Astrocyte (in vitro differentiated cells and primary cell): Measurements from ENCODE around the gene MAP1LC3B. TPM values are rescaled to one million over a fixed set of nuclear protein-coding genes. Genes with fewer than 3 reads are reported as not detected.
"Not testable (repeated sequence)": the region's sequence is repeated elsewhere in the genome, so short reads cannot be mapped to it uniquely, and the experiment has no call there.

Experiments
- DNase-seq: peaks from one replicate; pipeline ENCODE4 v3.0.0-alpha.2; 2010; ENCODE audit warnings: low read depth
- FAIRE-seq: peaks from 2 replicates; lab custom pipeline; 2011; peaks lifted over from hg19 to GRCh38; lab: Jason Lieb, UNC
- H2AFZ ChIP-seq: 2 replicates; pipeline ENCODE4 v1.6.0; 2012; ENCODE audit warnings: low read depth, low read length, inconsistent platforms
- H3K27ac ChIP-seq: 2 replicates; pipeline ENCODE4 v1.5.1; 2011; ENCODE audit warnings: low read depth, low read length, inconsistent platforms
- H3K27me3 ChIP-seq: 2 replicates; pipeline ENCODE4 v1.6.0; 2011; ENCODE audit warnings: low read length, inconsistent platforms; ENCODE audit not compliant: insufficient read depth
- H3K36me3 ChIP-seq: 2 replicates; pipeline ENCODE4 v1.5.1; 2011; ENCODE audit warnings: low read length, inconsistent platforms; ENCODE audit not compliant: insufficient read depth
- H3K4me1 ChIP-seq: 2 replicates; pipeline ENCODE4 v1.5.1; 2011; ENCODE audit warnings: low read length, inconsistent platforms; ENCODE audit not compliant: insufficient read depth
- H3K4me2 ChIP-seq: 2 replicates; pipeline ENCODE4 v1.6.0; 2012; ENCODE audit warnings: low read length, inconsistent platforms
- H3K4me3 ChIP-seq: 2 replicates; pipeline ENCODE4 v1.5.1; 2011; ENCODE audit warnings: low read depth, mild to moderate bottlenecking, low read length, inconsistent platforms; ENCODE audit not compliant: insufficient read depth
- H3K79me2 ChIP-seq: 2 replicates; pipeline ENCODE4 v1.6.0; 2012; ENCODE audit warnings: mild to moderate bottlenecking, low read length, inconsistent platforms; ENCODE audit not compliant: insufficient read depth
- H3K9ac ChIP-seq: 2 replicates; pipeline ENCODE4 v1.6.0; 2012; ENCODE audit warnings: mild to moderate bottlenecking, low read length, inconsistent platforms
- H3K9me3 ChIP-seq: 2 replicates; pipeline ENCODE4 v1.5.1; 2012; ENCODE audit warnings: low read depth, mild to moderate bottlenecking, low read length, inconsistent platforms; ENCODE audit not compliant: insufficient read depth
- H4K20me1 ChIP-seq: 2 replicates; pipeline ENCODE4 v1.6.0; 2012; ENCODE audit warnings: low read length, inconsistent platforms; ENCODE audit not compliant: insufficient read depth
- H3K27ac Mint-ChIP-seq: one replicate; pipeline ENCODE4 v1.8.0; 2021; ENCODE audit warnings: mild to moderate bottlenecking, mixed read lengths; ENCODE audit not compliant: unreplicated experiment
- H3K27me3 Mint-ChIP-seq: one replicate; pipeline ENCODE4 v1.8.0; 2021; ENCODE audit warnings: low read depth, mixed read lengths; ENCODE audit not compliant: unreplicated experiment
- H3K36me3 Mint-ChIP-seq: one replicate; pipeline ENCODE4 v1.8.0; 2021; ENCODE audit warnings: low read depth, mixed read lengths; ENCODE audit not compliant: unreplicated experiment
- H3K4me1 Mint-ChIP-seq: one replicate; pipeline ENCODE4 v1.8.0; 2021; ENCODE audit warnings: low read depth, mixed read lengths; ENCODE audit not compliant: unreplicated experiment
- H3K4me3 Mint-ChIP-seq: one replicate; pipeline ENCODE4 v1.8.0; 2021; ENCODE audit warnings: mild to moderate bottlenecking, moderate library complexity, mixed read lengths; ENCODE audit not compliant: unreplicated experiment
- H3K9me3 Mint-ChIP-seq: one replicate; pipeline ENCODE4 v1.8.0; 2021; ENCODE audit warnings: mild to moderate bottlenecking, mixed read lengths; ENCODE audit not compliant: unreplicated experiment
- CTCF ChIP-seq: IDR thresholded peaks from 2 replicates; pipeline ENCODE4 v1.5.1; 2011; ENCODE audit warnings: low read depth, mild to moderate bottlenecking, inconsistent platforms, low read length, moderate library complexity; ENCODE audit not compliant: insufficient read depth
- EZH2 ChIP-seq: IDR thresholded peaks from 2 replicates; pipeline ENCODE4 v1.6.1; 2012; ENCODE audit warnings: mild to moderate bottlenecking, low read length, inconsistent platforms; ENCODE audit not compliant: insufficient read depth
- total RNA-seq: library from RNA; stranded (reverse); gene quantifications from 2 replicates; pipeline ENCODE4 v1.2.1, GENCODE V29; 2021

The MAP1LC3B gene
- total RNA-seq, 1 donor from 2014 or later, result 221 TPM

GRCh38 chr16:87383505-87384161, 8.5 kb upstream of the MAP1LC3B start, which contains the start of gene FBXO31:
Gene FBXO31, minus strand, starts transcription at chr16:87383776. Its CDS starts 32 bp downstream, at chr16:87383744.
- no peaks in the 10 kb centered on the region for H3K36me3 ChIP-seq
- peak within 1 kb of the TSS; percentile 87 for H3K4me3 Mint-ChIP-seq
- H3K27me3 Mint-ChIP-seq, result no peaks in the 10 kb centered on the region
- H3K36me3 Mint-ChIP-seq, result peaks cover 4% of the 10 kb centered on the region
- peaks cover 36% of the 10 kb centered on the region for H4K20me1 ChIP-seq
- peak within 1 kb of the TSS; percentile 85 for H3K9ac ChIP-seq
- H3K4me1 ChIP-seq, result peaks cover 31% of the 10 kb centered on the region
- FAIRE-seq (no peak), DNase-seq (peak; percentile 80)
- H3K27me3 ChIP-seq, result no peaks in the 10 kb centered on the region
- H3K9me3 ChIP-seq, result no peaks in the 10 kb centered on the region
- peak within 1 kb of the TSS; percentile 74 for H3K27ac ChIP-seq
- peak within 1 kb of the TSS; percentile 96 for H3K4me2 ChIP-seq
- peaks cover 43% of the 10 kb centered on the region for H3K79me2 ChIP-seq
- H3K4me1 Mint-ChIP-seq, result peaks cover 37% of the 10 kb centered on the region
- H3K27ac Mint-ChIP-seq, result peak within 1 kb of the TSS; percentile 80
- peak within 1 kb of the TSS; percentile 72 for H3K4me3 ChIP-seq
- H3K9me3 Mint-ChIP-seq, result no peaks in the 10 kb centered on the region
- peak within 1 kb of the TSS; percentile 88 for H2AFZ ChIP-seq
- no peak for TF ChIP-seq CTCF

GRCh38 chr16:87384162-87384874, 7.8 kb upstream of the MAP1LC3B start:
- peaks cover 37% of the 10 kb centered on the region for H3K79me2 ChIP-seq
- FAIRE-seq (no peak), DNase-seq (no peak)
- peaks cover 31% of the 10 kb centered on the region for H3K4me1 ChIP-seq
- H3K27me3 Mint-ChIP-seq, result no peaks in the 10 kb centered on the region
- peaks cover 39% of the 10 kb centered on the region for H3K4me1 Mint-ChIP-seq
- H3K4me2 ChIP-seq, result peak overlapping the region; percentile 96
- H3K27ac ChIP-seq, result peak overlapping the region; percentile 43
- H2AFZ ChIP-seq, result peak overlapping the region; percentile 88
- peak overlapping the region; percentile 72 for H3K4me3 ChIP-seq
- no peaks in the 10 kb centered on the region for H3K27me3 ChIP-seq
- H3K4me3 Mint-ChIP-seq, result peak overlapping the region; percentile 83
- H3K27ac Mint-ChIP-seq, result peak overlapping the region; percentile 80
- peaks cover 31% of the 10 kb centered on the region for H4K20me1 ChIP-seq
- H3K9ac ChIP-seq, result peak overlapping the region; percentile 85
- H3K9me3 ChIP-seq, result no peaks in the 10 kb centered on the region
- H3K36me3 Mint-ChIP-seq, result peaks cover 2% of the 10 kb centered on the region
- H3K9me3 Mint-ChIP-seq, result no peaks in the 10 kb centered on the region
- H3K36me3 ChIP-seq, result no peaks in the 10 kb centered on the region
- TF ChIP-seq CTCF, result no peak
- TF ChIP-seq EZH2, result no peak

GRCh38 chr16:87384875-87385167, 7.3 kb upstream of the MAP1LC3B start:
- Histone ChIP-seq H3K4me3 (peak overlapping the region; percentile 72), H3K4me2 (peak overlapping the region; percentile 96), H3K79me2 (peaks cover 32% of the 10 kb centered on the region), H3K4me1 (peaks cover 31% of the 10 kb centered on the region), H3K9ac (peak overlapping the region; percentile 85), H2AFZ (peak overlapping the region; percentile 88), H4K20me1 (peaks cover 27% of the 10 kb centered on the region)
- not testable (repeated sequence) for H3K9me3 Mint-ChIP-seq, DNase-seq, FAIRE-seq, H3K36me3 Mint-ChIP-seq, H3K27ac ChIP-seq, H3K9me3 ChIP-seq, H3K36me3 ChIP-seq, H3K27me3 ChIP-seq, H3K27me3 Mint-ChIP-seq, H3K27ac Mint-ChIP-seq
- Mint-ChIP-seq H3K4me3 (peak overlapping the region; percentile 76), H3K4me1 (peaks cover 41% of the 10 kb centered on the region)
